Ammon's horn (tissue), 1 donor: Measurements from ENCODE around the gene SGTB.
A peak's percentile ranks its signal among the peaks of the same experiment; 100 is the strongest.
"Not testable (repeated sequence)": the region's sequence is repeated elsewhere in the genome, so short reads cannot be mapped to it uniquely, and the experiment has no call there.

Experiments
- DNase-seq: peaks from one replicate; pipeline ENCODE4 v3.0.0-alpha.2; 2016; ENCODE audit warnings: low spot score

The SGTB gene

DNA sequence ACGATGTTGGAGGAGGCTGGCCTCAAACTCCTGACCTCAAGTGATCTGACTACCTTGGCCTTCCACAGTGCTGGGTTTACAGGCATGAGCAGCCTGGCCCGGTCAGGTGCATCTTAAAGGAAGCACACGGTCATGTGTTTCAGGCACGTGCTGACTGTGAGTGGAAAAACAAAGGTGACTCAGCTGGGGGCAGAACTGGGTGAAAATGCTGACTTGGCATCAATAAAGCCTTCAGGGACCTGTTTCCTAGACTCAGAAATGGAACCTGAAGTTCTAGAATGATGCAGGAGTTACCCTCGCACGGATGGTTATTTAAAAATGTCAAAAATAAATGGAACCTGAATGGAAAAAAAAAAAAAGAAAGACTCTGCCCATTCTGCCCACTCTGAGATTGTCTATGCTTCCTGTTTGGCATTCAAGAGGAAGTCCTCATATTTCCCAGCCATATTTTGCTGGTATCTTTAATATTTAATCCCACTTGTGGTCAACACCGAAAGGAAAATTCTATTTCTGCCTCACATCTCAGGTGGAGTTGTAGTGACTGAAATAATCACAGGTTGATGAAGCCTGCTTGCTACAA is 12.4 kb upstream of the SGTB start:
- not testable (repeated sequence) for DNase-seq

DNA sequence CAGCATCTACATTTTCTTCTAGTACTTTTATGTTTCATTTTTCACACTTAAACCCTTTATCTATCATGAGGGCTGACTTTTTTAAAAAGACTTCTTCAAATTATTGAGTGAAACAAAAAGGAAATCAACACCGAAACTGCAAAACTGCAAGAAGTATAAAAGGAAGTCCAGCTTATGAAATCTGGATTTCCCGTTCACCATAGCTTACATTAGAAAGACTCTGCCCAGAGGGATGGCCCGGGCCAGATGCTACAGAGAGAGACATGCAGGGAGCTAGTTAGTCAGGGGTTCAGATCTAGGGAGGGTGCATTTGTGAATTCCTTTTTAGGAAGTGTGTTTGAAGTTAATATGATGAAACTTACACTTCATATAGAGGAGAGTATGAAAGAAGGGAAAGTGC is 10.1 kb upstream of the SGTB start:
- DNase-seq = not testable (repeated sequence)

DNA sequence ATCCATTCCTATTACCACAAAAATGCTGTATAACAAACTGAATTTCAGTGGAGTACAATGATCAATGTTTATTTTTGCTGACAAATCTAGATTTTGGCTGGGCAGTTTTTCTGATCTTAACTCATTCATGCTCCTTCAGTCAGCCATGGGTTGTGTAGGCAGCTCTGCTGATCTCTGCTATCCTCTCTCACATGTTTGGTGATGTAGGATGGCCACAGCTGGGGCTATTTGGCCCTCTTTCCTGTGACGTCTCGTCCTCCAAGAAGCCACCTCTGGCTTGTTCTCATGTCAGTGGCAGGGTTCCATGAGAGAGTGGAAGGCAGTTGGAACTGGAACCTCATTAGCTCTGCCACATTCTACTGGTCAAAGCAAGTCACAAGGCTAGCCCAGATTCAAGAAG is 9.0 kb upstream of the SGTB start:
- no peak for DNase-seq

DNA sequence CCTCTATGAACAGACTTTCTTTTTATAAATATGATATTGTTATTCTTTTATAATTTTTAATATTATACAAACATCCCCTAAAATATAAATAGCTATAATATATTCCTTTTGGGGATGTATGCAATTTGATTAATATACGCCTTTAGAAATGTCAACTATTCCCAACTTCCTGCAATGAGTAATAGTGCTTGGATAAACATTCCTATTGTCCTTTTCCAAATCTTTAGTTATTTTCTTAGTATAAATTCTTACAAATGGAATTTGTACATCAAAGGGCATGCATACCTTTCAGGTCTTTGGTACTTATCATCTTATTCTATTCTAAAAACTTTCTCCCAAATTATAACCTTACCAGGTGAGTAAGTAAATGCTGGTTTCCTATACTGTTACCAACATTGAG is 6.3 kb upstream of the SGTB start:
- no peak for DNase-seq

DNA sequence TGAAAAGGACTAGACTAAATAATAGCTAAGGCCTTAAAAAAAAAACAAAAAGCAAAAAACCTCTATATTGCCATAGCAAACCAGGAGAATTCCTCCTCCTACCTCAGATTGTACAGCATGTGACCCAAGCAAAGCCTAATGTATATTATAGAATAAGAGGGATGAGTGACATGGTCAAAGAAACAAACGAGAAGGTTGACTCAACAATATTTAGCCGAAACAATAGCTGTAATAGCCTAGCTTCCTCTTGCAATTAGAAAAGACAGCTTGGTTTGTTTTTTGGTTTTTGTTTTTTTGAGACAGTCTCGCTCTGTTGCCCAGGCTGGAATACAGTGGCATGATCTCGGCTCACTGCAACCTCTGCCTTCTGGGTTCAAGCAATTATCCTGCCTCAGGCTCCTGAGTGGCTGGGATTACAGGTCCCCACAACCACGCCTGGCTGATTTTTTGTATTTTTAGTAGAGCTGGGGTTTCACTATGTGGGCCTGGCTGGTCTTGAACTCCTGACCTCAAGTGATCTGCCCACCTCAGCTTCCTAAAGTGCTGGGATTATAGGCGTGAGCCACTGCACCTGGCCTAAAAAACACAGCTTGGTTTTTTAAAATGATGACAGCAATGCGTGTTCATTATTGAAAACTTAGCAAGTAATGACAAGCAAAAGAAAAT is 5.7 kb upstream of the SGTB start:
- DNase-seq = no peak

DNA sequence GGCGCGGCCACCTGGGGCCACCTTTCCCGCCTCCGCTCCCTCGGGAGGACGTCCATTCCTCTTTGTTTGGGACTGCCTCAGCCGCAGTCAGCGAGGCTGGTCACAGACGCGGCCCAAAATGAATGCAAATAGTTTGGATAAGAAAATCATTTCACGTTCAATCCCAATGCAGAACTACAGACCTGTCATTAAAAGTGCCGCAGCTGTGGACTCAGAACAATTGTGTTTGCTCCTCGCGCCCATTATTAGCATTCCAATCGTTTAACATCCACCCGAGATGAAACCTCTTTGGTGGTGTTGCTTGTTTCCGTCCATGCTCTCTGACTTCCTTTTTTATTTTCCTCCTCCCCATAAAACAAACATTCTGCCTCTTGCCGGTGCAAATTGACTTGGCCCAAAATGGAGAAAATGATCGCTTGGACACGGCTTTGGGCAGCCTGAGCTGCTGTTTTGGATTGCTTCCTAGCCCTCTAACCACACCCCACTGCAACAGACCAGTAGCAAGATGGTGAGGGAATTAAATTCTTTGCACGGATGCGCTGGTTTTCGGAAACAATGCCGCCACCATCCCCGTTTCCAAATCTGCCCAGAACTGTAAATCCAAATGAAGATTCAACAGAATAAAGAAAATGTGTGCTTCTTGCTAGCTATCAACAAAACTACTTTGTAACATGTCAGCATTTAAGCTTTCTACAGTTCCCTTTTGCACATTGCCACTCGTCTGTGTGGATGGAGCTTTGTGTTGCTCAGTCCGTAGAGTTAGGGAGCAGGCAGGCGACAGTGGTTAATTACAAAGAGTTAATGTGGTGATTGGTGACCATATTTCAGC is 880 bp upstream of the SGTB start:
- DNase-seq = peak; percentile 63

DNA sequence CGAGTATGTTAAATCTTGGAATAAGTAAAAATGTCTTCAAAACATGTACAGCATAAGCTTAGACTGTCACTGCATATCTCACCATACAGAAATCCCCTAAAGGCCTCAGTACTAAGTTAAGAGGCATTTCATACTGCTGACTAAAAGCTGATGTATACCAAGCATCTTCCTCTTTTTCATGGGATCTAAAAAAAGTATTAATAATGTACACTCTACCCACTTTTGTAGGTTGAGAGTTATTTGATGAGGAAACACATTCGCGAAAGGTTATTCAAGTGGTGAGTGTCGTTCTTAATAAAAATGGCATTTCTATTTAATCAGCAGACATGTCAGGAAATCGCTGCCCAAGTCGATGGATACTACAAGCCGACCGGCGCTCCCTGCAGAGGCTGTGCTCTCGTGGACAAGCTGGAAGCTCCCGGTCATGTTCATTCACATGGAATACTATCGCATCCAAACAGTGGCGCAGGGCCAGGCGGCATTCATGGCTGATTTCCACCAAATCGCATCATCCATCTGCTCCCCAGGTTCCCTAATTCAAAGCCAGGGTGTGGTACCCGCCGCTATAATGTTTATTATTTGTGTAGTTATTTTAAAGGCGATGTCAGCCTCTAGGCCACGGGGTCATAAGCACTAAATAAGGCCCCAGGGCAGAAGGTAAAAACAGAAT is 724 bp downstream of the SGTB start:
- DNase-seq = peak; percentile 73

DNA sequence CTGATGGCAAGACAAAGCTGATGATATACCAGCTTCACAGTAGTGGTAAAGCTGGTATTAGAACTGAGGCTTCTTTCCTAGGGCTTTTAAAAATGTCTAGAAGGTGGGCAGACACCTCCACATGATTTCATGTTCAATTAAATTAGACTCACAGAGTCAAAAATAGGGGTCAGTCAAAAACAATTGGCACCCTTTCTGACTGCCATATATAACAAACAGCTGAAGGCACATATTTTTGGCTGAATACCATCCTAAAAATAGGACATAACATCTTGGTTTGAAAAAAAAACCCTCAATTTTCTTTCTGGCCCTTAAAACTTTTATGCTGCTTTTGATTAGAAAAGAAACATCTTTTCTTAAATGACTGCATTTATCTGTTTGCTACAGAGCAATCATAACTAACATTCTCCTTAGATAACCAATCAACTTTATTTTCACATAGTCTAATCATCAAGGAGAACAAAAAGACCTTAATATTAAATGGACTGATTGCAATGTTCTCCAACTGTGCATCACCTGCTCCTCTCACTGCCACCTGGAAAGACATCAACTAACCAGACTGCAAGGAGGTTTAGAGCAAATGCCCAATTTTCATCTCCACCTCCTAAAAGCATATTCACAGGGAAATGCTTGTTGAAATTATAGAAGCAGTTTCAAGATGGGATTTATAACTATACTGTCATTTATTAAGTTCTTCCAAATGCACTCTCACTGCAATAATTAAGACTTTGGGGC is 3.2 kb downstream of the SGTB start:
- DNase-seq = no peak

DNA sequence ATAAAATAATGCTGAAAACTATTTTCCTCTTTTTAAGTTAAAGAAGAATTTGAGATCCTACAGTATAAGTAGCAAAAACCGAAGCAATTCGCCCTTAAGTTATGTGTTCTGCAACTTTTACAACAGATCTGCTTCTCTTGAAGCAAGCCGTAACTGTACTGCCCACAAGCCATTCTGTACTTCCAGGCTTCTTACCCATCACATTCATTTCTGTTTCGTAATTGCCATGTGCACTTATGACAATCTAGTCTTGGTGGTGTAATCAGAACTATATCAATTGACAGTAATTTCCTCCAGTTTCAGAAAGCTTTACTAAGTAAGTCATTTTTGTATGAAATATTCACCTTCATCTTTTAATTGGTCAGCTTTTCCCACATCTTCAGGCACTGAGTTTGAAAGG is 13.8 kb downstream of the SGTB start:
- DNase-seq = no peak

DNA sequence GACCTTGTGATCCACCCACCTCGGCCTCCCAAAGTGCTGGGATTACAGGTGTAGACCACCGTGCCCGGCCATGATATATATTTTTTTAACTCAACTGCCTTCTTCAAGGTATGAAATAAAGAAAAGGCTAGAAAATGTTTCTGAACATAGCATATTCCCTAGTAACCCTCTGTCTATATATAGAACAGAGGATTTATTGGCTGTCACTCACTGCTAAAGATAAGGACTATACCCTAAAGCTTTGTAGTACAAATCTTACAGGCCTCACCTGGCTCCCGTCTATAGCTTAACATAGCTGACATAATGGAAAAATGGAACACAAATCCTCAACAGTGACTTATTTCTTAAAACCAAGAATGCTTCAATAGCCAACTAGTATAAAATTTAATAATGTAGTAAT is 14.2 kb downstream of the SGTB start:
- DNase-seq = no peak

DNA sequence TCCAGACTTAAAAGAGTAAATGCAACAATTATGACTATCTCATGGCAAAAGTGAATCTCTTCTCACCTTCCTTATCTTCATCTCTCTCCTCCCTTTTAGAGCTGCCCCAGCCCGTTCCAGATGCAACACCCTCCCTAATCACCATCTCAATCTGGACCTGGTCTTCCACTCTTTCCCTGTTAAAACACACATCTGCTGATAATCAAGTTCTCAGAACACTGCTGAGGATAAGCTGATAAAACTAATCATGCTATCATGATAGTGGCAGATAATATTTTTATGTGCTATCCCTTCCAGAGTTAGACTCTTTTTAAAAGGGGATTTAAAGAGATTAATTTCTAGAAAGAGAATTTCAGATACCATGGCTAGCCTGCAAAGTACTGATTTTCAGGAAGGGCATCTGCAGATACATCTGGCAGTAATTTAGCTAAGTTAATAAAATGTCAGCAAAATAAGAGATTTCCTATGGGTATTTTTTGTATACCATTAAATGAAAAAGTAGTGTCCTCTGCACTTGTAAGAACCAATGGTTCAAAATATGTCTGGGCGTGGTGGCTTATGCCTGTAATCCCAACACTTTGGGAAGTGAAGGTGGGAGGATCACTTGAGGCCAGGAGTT is 17.2 kb downstream of the SGTB start:
- DNase-seq = no peak

DNA sequence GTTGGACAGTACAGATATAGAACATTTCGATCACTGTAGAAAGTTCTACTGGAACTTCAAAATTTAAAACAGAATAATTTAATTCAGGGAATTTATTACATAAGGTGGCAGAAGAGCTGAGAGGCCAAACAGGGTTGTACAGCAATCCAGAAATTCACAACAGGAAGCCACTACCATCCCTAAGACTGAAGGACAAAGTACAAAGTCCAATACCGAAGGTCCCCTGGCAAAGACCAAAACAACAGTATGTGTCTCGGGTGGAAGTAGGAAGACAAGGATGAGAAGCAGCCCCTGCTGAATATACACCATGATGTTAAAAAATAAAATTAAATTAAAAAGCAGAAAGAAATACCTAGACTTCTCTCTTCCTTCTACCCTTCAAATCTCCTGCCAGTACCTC is 19.9 kb downstream of the SGTB start:
- DNase-seq = no peak

DNA sequence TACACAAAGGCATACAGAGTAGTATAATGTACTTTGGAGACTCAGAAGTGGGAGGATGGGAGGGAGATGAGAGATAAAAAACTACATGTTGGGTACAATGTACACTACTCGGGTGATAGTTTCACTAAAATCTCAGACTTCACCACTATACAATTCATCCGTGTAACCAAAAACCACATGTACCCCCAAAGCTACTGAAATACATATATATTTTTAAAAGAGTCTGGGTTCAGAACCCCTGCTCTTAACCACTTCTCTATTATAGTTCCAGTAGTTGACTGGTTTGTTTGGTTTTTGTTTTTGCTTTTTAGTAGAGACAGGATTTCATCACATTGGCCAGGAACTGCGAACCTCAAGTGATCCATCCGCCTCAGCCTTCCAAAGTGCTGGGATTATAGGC is 22.6 kb downstream of the SGTB start:
- no peak for DNase-seq

DNA sequence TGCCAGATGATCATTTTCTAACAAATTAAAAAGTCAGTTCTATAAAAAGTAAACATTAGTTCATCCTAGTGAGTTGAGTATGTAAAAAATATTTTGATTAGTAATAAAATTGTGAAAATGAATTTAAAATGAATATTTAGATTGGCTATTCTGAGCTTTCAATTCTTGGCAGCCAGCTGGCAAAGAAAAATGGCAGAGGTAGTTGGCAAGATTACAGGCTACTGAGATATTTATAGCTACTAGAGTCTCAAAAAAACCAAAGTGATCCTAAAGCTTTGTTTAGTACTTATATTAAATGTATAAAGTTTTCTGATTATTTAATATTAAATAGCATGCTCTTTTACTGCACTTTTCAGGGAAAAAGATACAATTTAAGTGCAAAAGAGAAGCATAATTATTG is 25.0 kb downstream of the SGTB start:
- no peak for DNase-seq

DNA sequence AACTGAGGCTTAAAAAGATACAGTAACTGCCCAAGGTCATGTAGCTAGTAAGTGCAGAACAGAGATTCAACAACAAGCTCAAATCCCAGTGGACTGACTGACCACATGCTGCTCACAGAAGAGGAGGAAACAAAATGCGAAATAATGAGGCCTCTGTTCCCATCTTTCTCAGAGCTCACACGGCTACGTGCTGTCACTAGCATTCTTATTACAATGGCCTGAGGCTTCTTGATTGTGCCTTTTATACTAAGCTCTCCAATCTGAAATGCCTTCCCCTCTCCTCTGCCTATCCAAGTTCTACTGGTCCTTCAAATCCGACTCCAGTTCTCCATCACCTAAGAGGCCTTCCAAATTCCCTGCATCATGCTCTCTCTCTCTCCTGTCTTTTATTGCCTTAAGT is 26.0 kb downstream of the SGTB start:
- DNase-seq = peak; percentile 84

DNA sequence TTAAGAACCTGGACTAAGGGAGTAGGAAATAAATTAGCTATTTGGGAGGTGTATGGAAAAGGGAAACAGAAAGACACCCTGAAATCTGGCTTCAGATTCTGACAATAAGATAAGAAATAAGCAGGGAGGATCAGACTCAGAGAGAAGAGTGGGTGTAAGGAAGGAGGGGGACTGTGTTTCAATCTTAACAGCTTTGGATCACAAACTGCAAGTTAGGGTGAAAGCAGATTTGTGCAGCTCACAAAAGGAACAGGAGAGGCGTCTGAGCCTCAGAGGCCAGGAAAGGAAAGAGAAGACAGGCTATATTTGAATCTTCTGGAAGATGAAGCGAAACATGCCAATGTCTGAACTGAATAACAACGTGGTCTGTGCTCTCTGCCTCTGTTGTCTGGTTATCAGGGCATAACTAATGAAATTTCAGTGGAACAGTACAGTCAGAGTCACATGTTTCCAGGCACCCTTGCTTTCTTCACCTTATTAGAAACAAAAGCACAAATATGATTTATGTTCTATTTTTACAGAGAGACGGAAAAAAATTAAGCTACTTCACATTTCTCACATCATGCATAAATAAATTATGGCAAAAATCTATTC is 26.6 kb downstream of the SGTB start:
- peak; percentile 35 for DNase-seq

DNA sequence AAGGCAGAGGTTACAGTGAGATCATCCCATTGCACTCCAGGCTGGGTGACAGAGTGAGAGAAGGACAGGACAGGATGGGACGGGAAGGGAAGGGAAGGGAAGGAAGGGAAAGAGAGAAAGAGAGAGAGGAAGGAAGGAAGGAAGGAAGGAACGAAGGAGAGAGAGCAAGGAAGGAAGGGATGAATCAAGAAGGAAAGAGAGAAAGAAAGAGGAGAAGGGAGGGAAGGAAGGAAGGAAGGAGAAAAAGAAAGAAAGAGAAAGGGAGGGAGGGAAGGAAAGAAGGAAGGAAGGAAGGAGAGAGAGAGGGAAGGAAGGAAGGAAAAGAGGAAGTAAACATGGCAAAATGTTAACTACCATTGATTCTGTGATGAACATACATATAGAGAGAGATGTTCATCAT is 28.8 kb downstream of the SGTB start:
- no peak for DNase-seq

DNA sequence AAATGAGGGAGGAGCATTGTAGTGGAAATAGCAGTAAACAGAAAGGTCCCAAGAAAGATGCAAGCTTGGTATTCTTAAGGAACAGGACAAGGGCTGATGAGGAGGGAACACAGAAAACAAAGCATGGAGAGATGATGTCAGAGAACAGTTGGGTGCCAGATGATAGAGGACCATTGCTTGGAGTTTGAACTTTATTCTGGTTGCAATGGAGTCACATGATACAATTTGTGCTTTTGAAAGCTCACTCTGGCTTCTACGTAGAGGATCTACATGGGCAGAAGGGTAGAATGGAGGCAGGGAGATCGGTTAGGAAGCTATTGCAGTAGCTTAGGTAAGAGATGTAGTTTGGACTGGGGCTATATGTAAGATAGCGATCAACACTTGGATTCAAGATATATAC is 39.8 kb downstream of the SGTB start:
- no peak for DNase-seq

DNA sequence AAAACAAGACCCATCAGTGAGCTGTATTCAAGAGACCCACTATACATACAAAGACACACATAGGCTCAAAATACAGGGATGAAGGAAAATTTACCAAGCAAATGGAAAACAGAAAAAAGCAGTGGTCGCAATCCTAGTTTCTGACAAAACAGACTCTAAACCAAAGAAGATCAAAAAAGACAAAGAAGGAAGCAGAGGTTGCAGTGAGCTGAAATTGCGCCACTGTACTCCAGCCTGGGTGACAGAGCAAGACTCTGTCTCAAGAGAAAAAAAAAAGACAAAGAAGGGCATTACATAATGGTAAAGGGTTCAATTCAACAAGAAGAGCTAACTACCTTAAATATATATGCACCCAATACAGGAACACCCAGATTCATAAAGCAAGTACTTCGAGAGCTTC is 45.9 kb downstream of the SGTB start:
- DNase-seq = not testable (repeated sequence)

DNA sequence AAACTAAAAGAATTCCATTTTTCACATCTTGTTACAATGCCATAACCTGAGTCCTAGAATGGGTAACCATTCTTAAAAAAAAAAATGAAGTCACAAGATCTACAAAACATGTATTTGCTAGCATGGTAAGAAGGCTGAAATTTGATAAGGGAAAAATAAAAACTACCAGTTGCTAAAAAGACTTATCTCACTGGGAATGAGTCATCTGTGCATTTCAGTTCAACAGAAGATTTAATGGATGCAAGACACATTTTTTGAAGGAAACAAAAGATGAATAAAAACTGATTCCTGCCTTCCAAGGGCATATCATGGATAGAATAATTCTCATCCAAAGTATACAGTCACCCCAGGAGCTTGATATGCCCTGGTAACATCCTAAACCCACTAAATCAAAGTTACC is 47.2 kb downstream of the SGTB start:
- no peak for DNase-seq

DNA sequence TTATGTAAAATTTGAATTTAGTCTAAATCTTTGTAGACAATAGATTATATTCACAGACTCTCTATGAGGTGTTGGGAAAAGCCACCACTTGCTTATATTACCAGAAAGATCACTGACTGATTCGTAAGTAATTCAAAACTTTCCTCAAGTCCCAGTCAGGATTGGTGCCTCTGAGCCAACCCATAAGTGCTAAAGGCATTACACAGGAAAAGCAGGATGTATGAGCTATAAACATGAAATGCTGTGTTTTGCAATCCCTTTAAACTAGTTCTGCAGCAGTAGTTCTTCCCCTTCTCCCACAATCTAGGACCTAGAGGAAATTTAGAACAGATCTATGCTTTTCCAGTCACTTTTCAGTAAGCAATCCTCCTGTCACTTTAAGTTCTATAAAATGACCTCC is 49.1 kb downstream of the SGTB start:
- no peak for DNase-seq
